ENCODE data around the gene TMEM229A. TPM values are rescaled to one million over a fixed set of nuclear protein-coding genes. Genes with fewer than 3 reads are reported as not detected.
"Not testable (repeated sequence)": the region's sequence is repeated elsewhere in the genome, so short reads cannot be mapped to it uniquely, and the experiment has no call there.

TMEM229A gene
- total RNA-seq, 1 experiment from 2014 or later: 0.50 TPM

DNA sequence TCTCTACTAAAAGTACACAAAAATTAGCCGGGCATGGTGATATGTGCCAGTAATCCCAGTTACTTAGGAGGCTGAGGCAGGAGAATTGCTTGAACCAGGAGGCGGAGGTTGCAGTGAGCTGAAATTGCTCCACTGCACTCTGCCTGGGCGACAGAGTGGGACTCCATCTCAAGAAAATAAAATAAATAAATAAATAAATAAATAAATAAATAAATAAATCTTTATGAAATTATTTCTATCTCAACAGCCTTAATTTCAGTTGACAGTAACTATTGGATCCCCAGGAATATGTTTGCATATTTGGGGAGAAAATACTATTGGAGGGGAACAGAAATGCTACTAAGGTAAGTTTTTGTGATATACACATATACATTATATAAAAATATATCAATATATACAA is 20.0 kb downstream of the TMEM229A start:
- no peaks in the 10 kb centered on the region for H3K9me3 ChIP-seq
- no peak for DNase-seq
- Mint-ChIP-seq H3K27me3 (ENCODE audit: insufficient read depth, unreplicated experiment) (no peaks in the 10 kb centered on the region), H3K9me3 (ENCODE audit: unreplicated experiment) (no peaks in the 10 kb centered on the region), H3K4me3 (ENCODE audit: unreplicated experiment) (no peak overlapping the region), H3K27ac (ENCODE audit: unreplicated experiment) (no peak overlapping the region), H3K36me3 (ENCODE audit: insufficient read depth, unreplicated experiment) (no peaks in the 10 kb centered on the region), H3K4me1 (ENCODE audit: low read depth, unreplicated experiment) (no peaks in the 10 kb centered on the region)
- TF ChIP-seq, protein P1, sequence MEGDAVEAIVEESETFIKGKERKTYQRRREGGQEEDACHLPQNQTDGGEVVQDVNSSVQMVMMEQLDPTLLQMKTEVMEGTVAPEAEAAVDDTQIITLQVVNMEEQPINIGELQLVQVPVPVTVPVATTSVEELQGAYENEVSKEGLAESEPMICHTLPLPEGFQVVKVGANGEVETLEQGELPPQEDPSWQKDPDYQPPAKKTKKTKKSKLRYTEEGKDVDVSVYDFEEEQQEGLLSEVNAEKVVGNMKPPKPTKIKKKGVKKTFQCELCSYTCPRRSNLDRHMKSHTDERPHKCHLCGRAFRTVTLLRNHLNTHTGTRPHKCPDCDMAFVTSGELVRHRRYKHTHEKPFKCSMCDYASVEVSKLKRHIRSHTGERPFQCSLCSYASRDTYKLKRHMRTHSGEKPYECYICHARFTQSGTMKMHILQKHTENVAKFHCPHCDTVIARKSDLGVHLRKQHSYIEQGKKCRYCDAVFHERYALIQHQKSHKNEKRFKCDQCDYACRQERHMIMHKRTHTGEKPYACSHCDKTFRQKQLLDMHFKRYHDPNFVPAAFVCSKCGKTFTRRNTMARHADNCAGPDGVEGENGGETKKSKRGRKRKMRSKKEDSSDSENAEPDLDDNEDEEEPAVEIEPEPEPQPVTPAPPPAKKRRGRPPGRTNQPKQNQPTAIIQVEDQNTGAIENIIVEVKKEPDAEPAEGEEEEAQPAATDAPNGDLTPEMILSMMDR (IDR thresholded peaks at IDR 0.05; ENCODE audit: insufficient read depth in 1 of 2, low read depth in 1 of 2, low read length in 1 of 2, severe bottlenecking in 1 of 2, unreplicated experiment in 1 of 2): no peak
- CTCF ChIA-PET: no interaction called here
- intact Hi-C loops (cut with micrococcal nuclease; ENCODE audit: unreplicated experiment): no loop called here
- no peaks in the 10 kb centered on the region for H3K4me1 ChIP-seq
- BruUV-seq (replicated peaks): no TSS peak
- H3K27me3 ChIP-seq (replicated peaks; ENCODE audit: control insufficient read depth, insufficient read depth, low read length): no peaks in the 10 kb centered on the region
- POLR2A ChIA-PET: no interaction called here
- no peaks in the 10 kb centered on the region for H3K36me3 ChIP-seq (ENCODE audit: control insufficient read depth, insufficient read depth, low read length)
- H3K4me3 ChIP-seq (ENCODE audit: low read depth, low read length): no peak overlapping the region

DNA sequence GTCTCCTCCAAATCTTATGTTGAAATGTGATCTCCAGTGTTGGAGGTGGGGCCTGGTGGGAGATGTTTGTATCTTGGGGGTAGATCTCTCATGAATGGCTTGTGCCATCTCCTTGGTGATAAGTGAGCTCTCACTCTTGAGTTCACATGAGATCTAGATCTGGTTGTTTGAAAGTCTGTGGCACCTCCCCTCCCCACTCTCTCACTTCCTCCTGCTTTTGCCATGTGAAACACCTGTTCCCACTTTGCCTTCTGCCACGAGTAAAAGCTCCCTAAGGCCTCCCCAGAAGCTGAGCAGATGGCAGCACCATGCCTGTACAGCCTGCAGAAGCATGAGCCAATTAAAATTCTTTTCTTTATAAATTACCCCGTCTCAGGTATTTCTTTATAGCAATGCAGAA is 23.5 kb downstream of the TMEM229A start:
- Mint-ChIP-seq H3K4me3 (ENCODE audit: unreplicated experiment) (no peak overlapping the region), H3K27ac (ENCODE audit: unreplicated experiment) (no peak overlapping the region), H3K36me3 (ENCODE audit: insufficient read depth, unreplicated experiment) (no peaks in the 10 kb centered on the region), H3K9me3 (ENCODE audit: unreplicated experiment) (no peaks in the 10 kb centered on the region), H3K27me3 (ENCODE audit: insufficient read depth, unreplicated experiment) (no peaks in the 10 kb centered on the region), H3K4me1 (ENCODE audit: low read depth, unreplicated experiment) (no peaks in the 10 kb centered on the region)
- intact Hi-C loops (cut with micrococcal nuclease; ENCODE audit: unreplicated experiment): no loop called here
- no TSS peak for BruUV-seq (replicated peaks)
- CTCF ChIA-PET: no interaction called here
- POLR2A ChIA-PET: no interaction called here
- Histone ChIP-seq H3K9me3 (no peaks in the 10 kb centered on the region), H3K4me1 (no peaks in the 10 kb centered on the region), H3K36me3 (ENCODE audit: control insufficient read depth, insufficient read depth, low read length) (no peaks in the 10 kb centered on the region), H3K4me3 (ENCODE audit: low read depth, low read length) (no peak overlapping the region), H3K27me3 (replicated peaks; ENCODE audit: control insufficient read depth, insufficient read depth, low read length) (no peaks in the 10 kb centered on the region)
- TF ChIP-seq, protein P1 (IDR thresholded peaks at IDR 0.05; ENCODE audit: insufficient read depth in 1 of 2, low read depth in 1 of 2, low read length in 1 of 2, severe bottlenecking in 1 of 2, unreplicated experiment in 1 of 2): no peak
- no peak for DNase-seq

DNA sequence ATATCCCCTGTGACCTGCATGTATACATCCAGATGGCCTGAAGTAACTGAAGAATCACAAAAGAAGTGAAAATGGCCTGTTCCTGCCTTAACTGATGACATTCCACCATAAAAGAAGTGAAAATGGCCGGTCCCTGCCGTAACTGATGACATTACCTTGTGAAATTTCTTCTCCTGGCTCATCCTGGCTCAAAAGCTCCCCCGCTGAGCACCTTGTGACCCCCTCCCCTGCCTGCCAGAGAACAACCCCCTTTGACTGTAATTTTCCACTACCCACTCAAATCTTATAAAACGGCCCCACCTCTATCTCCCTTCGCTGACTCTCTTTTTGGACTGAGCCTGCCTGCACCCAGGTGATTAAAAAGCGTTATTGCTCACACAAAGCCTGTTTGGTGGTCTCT is 24.6 kb downstream of the TMEM229A start:
- H3K4me3 Mint-ChIP-seq (ENCODE audit: unreplicated experiment); intact Hi-C loops (cut with micrococcal nuclease; ENCODE audit: unreplicated experiment); POLR2A ChIA-PET; H3K4me1 Mint-ChIP-seq (ENCODE audit: low read depth, unreplicated experiment); H3K4me3 ChIP-seq (ENCODE audit: low read depth, low read length); H3K36me3 Mint-ChIP-seq (ENCODE audit: insufficient read depth, unreplicated experiment); DNase-seq; H3K27me3 ChIP-seq (replicated peaks; ENCODE audit: control insufficient read depth, insufficient read depth, low read length); H3K27ac Mint-ChIP-seq (ENCODE audit: unreplicated experiment); H3K36me3 ChIP-seq (ENCODE audit: control insufficient read depth, insufficient read depth, low read length); H3K9me3 ChIP-seq; CTCF ChIA-PET; BruUV-seq (replicated peaks); H3K4me1 ChIP-seq; H3K27me3 Mint-ChIP-seq (ENCODE audit: insufficient read depth, unreplicated experiment); H3K9me3 Mint-ChIP-seq (ENCODE audit: unreplicated experiment): not testable (repeated sequence)

DNA sequence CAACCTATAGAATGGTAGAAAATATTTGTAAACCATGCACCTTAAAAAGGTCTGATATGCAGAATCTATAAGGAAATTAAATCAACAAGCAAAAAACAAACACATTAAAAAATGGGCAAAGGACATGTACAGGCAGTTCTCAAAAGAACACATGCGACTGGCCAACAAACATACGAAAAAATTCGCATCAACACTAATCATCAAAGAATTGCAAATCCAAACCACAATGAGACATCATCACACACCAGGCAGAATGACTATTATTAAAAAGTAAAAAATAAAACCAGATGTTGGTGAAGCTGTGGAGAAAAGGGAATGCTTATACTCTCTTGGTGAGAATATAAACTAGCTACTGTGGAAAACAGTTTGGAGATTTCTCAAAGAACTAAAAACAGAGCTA is 33.2 kb downstream of the TMEM229A start:
- Mint-ChIP-seq H3K4me1 (ENCODE audit: low read depth, unreplicated experiment) (peaks cover 2% of the 10 kb centered on the region), H3K36me3 (ENCODE audit: insufficient read depth, unreplicated experiment) (no peaks in the 10 kb centered on the region), H3K4me3 (ENCODE audit: unreplicated experiment) (no peak overlapping the region), H3K27me3 (ENCODE audit: insufficient read depth, unreplicated experiment) (no peaks in the 10 kb centered on the region), H3K9me3 (ENCODE audit: unreplicated experiment) (no peaks in the 10 kb centered on the region), H3K27ac (ENCODE audit: unreplicated experiment) (no peak overlapping the region)
- CTCF ChIA-PET: no interaction called here
- Histone ChIP-seq H3K4me3 (ENCODE audit: low read depth, low read length) (no peak overlapping the region), H3K4me1 (no peaks in the 10 kb centered on the region), H3K36me3 (ENCODE audit: control insufficient read depth, insufficient read depth, low read length) (no peaks in the 10 kb centered on the region), H3K27me3 (replicated peaks; ENCODE audit: control insufficient read depth, insufficient read depth, low read length) (no peaks in the 10 kb centered on the region), H3K9me3 (peaks cover 5% of the 10 kb centered on the region; the same call in 1 of the 2 replicates)
- DNase-seq: no peak
- TF ChIP-seq, protein P1 (IDR thresholded peaks at IDR 0.05; ENCODE audit: insufficient read depth in 1 of 2, low read depth in 1 of 2, low read length in 1 of 2, severe bottlenecking in 1 of 2, unreplicated experiment in 1 of 2): no peak
- POLR2A ChIA-PET: no interaction called here
- no TSS peak for BruUV-seq (replicated peaks)
- intact Hi-C loops (cut with micrococcal nuclease; ENCODE audit: unreplicated experiment): no loop called here
